ENCODE data around the gene POLRMT.

Gene POLRMT

DNA sequence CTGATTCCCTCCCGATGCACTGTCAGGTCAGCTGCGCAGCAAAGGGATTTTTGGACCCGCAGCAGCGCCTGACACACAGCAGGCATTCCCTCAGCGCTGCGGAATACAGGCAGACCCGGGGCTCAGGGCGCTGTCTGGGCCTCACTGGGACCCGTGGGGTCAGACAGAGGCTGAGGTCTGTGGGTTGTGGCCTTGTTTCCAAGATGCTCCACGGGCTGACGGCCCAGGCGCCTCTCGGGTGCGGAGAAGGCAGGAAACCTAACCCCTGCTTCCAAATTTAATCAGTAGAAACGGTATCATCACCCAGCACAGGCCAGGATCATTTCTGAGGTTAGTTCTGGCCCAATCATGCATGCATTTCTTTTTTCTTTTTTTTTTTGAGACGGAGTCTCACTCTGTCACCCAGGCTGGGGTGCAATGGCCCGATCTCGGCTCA lies 30.4 kb upstream of the POLRMT start:
- FAIRE-seq (no peak), DNase-seq (ENCODE audit: low spot score) (no peak)

DNA sequence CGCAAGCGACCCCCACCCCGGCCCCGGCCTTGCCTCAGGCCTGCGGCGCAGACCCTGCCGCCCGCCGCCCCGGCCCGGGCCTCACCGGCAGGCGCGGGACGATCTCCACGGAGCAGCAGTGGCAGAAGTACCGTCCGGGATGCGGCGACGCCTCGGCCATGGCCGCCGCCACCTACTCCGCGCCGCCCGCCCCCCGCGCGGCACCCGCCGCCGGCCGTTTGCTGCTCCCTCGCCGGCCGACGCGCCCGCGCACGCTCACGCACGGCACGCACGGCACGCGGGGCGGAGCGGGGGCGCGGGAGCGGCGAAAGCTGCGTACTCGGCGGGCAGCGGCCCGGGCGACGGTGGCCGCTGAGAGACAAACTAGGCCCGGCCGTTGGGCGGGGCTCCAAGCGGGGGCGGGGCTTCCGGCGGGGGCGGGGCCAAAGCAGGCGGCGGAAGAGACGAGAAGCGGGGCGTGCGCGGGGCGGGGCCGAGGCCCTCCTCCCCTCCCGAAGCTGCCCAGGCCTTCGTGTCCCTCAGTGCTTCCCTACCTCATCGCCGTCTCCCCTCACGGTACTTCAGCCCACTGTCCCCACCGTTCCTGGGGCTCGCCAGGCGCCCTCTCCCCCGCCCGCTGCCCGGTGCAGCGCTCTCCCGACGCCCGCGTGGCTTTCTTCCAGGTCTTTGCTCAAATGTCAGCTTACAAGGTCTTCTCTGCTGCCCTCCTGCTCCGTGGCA lies 29.8 kb upstream of the POLRMT start, which contains the start of gene RNF126:
Gene RNF126 (minus strand): TSS at position 253 of the 720 bp plus-strand sequence. CDS start 93 bp downstream, at position 160.
- DNase-seq (ENCODE audit: low spot score) (peak; percentile 79), FAIRE-seq (no peak)

DNA sequence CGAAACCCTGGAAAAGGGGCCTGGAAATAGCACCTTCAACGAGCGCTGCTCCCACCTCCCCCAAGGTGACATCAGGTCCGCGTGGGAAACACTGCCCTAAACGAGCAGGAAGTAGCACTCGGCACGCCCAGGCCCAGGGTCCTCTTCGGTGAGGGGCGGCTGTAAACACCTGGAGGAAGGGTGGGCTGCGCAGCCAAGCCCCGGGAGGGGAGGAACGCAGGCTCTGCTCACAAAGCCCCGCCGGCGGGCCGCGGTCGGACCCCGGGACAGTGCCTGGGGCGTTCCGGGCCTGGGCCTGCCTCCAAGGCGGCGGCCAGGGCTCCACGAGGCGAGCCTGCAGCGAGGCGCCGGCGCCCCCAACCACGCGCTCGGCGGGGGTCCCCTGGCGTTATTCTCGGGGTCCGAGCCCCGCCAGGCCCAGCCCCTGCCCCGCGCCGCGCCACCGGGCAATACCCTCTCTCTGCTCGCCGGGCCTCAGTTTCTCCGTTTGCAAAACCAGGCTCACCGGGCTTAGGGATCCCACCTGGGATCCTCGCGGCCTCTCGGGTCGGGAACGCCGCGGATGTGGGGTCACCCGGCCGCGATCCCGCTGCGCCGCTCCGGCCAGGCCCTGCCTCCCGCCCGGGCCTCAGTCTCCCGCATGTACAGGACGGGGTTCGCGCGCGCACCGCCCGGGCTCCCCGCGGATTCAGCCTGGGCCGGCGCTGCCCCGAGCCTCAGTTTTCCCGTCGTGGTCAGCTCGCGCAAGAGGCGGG lies 29.0 kb upstream of the POLRMT start:
- FAIRE-seq: no peak
- DNase-seq (ENCODE audit: low spot score): peak; percentile 51

DNA sequence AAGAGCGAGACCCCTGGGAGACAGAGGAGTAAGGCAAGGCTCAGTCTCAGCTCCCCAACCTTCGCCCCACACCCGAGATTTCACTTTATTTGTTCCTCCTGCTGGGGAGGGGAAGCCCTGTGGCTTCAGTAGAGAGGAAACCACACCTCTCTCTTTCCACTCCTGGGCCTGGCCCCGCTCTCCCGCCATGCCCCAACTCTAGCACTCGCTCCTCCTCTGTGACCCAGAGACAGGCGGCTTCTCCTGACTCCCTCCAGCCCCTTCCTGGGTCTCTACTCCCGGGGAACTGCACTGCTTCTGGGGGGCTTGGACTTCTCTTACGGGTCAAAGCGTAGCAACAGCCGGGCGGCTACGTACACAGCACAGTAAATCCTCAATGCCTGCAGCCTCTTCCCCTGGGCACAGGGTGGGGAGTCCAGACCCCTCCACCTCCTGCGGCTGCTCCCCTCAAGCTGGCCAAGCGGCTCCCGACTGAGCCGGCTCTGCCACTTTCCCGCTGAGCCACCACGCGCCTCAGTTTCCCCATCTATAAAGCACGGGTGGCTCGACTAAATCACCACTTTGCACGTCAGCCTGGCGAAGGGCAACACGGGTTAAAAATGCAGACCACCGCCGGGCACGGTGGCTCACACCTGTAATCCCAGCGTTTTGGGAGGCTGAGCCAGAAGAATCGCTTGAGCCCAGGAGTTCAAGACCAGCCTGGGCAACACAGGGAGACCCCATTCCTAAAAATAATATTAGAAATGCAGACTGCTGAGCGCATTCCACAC lies 28.3 kb upstream of the POLRMT start:
- no peak for DNase-seq (ENCODE audit: low spot score)
- no peak for FAIRE-seq

DNA sequence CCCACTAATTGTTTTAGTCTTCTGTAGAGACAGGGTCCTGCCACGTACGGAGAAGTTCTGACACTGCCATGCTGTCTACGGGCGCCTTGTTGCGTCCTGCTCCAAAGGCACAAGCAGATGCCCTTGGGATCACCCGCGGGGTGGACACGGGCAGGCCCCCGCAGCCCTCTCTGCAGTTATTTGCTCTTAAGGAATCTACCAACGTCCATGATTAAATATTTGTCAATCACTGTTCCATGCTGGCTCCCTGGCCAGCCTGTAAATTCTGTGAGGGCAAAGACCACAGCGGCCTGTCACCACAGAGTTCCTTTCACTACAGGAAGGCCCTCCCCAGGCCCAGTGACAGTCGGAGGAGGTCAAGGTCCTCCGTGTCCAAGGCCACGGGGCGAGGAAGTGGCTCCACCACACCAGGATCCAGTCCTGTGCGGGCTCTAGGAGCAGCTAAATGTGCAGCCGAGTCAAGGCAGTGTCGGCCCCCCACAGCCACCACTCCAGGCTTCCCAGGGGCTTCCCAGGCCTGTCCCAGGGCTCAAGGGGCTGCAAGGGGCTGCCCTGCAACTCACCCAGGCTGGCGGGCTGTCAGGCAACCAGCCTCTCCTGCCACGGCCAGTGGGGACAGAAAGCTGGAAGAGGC lies 27.6 kb upstream of the POLRMT start:
- FAIRE-seq (no peak), DNase-seq (ENCODE audit: low spot score) (peak; percentile 44)

DNA sequence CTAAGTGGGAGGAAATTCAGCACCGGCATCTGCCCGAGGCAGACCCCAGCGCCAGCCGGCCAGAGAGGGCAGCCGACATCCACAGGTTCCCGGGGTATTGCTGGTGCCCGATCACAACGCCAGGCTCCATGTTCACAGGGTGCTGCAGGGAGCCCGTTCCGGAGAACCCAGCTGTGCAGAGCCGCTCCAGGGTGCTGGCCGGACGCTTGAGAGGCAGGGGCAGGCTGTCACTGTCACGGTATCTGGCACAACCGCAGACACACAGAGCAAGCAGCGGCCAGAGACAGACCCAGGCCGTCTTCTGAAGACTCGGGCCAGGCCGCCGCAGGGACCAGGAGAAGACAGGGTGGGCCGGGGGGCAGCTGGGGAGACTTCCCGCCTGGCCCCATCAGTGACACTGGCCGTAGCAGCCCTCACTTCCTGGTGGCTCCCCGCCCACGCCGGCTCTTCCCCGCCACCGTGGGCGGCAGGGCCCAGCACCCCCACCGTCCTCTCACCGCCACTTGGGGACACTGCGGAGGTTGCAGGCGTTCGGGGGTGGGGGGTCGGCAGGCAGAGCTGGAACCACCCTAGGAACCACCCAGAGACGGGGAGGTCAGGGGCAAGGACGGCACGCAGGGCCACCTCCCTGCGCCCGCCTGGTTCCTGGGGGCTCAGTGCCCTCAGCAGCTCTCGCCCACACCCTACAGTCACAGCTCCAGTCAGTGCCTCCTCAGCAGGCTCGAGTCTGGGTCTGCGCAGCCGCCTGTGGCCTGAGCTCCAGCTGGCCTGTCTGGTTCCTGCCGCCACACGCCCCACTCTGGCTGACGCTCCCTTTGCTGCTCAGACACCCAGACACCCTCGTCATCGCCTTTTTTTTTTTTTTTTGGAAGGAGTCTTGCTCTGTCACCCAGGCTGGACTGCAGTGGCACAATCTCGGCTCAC lies 25.8 kb upstream of the POLRMT start:
- DNase-seq (ENCODE audit: low spot score): no peak
- FAIRE-seq: no peak

DNA sequence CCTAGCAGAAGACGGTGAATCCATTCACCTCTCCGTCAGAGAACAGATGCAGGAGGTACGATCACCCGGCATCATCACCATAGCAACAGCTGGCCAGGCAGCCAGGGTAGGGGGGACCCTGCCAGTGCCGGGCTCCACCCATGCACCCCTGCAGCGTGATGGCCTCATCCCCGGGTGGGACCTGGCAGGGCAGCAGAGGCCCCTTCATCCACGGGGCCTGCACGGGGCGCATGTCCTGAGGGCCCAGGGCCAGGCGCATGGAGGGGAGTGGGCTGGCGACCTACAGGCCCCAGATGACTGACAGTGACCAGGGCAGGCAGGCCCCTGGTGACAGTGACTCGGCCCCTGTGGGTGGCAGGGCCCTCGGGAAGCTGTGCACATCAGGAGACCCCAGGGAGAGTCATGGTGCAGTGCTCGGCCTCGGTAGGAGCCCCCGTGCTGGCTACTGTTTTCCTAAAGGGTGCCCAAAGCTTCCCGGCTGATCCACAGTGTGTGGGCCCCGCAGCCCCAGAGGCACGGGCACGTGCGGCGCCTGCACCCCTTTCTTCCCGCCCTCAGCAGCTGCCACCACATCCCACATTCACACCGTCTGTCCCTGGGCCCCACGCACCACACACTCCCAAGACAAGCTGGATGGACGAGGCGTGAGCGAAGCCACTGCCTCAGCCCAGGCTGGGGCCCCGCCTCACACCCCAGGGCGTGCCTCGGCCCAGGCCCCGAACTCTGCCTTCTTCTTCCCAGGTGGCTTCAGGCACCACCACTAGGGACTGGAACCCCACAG lies 24.9 kb upstream of the POLRMT start:
- FAIRE-seq: no peak
- DNase-seq (ENCODE audit: low spot score): no peak

DNA sequence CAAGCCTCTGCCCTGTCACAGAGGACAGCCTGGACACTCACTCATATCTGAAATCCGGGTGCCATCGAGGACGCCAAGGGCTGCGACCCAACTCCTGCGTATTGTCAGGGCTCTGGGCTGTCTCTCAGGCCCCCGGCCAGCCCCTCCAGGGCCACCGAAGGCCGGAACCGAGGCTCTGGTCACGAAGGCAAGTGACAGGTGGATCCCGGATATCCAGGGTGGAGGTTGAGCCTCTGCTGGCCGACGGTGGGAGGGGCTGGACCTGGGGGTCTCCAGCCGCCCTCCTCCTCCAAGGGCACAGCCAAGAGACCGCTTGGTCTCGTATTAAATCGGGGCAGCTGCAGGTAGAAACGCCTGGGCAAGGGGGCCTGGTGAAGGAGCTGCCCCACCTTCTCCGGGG lies 24.3 kb upstream of the POLRMT start:
- DNase-seq (ENCODE audit: low spot score): no peak

DNA sequence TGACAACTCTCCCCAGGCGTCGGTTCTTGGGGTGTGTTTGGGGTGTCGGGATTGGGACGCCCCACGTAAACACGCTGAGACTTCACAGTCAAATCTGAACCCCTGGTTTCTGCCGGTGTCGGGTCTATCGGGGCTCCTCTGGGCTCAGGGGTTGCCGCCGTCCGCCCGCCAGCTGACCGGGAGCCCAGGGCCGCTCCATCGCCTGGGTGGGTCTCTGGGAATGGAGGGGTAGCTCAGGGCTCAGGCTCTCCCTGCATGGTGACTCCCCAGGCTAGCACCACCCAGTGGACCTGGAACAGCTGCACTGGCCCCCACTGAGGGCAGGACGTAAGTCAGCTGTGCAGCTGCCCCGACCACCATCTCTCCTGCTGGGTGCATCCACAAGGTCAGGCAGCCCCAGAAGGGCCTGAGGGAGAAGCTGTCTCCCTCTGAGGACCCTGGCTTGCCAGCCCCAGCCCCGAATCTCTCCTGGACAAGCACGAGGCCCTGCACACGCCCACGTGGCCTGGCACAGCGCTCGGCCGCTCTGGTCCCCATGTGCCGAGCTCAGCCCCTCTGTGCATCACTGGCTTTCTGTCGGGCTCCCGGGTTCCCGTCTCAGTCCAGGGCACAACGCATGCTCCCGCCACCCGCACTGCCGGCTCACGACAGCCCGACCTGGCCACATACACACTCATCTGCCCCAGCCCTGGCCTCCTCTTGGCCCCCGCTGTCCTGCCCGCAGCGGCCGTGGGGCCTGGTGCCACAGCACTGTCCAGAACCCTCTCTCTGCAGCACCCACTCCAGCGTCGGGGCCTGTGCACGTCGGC lies 23.6 kb upstream of the POLRMT start:
- DNase-seq (ENCODE audit: low spot score) (no peak), FAIRE-seq (no peak)

More for the DNA sequence above, 24.3 kb upstream of the POLRMT start:
- no peak for FAIRE-seq

DNA sequence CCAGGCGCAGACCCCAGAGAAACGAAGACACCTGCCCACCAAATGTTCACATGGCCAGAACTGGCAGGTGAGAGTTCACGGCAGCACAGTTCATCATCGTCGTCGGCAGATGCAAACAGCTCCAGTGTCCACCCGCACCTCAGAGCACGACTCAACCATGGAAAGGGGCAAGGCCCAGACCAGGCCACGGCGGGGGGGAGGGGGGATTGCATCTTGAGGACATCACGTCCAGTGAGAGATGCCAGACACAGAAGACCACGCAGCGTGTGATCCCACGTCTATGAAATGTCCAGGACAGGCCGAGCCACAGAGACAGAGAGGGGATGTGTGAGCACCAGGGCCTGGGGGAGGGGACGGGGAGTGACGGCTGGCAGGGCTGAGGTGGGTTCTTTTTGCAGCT lies 22.4 kb upstream of the POLRMT start:
- DNase-seq (ENCODE audit: low spot score): no peak
- no peak for FAIRE-seq

DNA sequence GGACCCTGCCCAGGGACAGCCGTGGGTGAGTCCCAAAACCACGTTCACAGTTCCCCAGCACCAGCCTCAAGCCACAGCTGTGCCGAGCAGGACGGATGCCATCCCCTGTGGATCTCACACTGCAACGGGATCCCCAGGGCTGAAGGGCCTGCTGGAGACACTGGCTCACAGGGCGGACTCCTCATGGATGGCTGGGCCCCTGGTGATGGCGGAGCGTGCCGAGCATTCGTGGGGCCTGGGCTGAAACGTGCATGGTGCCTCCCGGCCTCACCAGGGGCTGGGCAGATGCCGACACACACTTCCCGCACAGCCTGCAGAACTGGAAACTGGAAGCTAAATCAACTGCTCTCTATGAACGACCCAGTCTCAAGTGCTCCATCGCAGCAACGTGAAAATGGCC lies 20.1 kb upstream of the POLRMT start:
- FAIRE-seq: no peak
- DNase-seq (ENCODE audit: low spot score): no peak

DNA sequence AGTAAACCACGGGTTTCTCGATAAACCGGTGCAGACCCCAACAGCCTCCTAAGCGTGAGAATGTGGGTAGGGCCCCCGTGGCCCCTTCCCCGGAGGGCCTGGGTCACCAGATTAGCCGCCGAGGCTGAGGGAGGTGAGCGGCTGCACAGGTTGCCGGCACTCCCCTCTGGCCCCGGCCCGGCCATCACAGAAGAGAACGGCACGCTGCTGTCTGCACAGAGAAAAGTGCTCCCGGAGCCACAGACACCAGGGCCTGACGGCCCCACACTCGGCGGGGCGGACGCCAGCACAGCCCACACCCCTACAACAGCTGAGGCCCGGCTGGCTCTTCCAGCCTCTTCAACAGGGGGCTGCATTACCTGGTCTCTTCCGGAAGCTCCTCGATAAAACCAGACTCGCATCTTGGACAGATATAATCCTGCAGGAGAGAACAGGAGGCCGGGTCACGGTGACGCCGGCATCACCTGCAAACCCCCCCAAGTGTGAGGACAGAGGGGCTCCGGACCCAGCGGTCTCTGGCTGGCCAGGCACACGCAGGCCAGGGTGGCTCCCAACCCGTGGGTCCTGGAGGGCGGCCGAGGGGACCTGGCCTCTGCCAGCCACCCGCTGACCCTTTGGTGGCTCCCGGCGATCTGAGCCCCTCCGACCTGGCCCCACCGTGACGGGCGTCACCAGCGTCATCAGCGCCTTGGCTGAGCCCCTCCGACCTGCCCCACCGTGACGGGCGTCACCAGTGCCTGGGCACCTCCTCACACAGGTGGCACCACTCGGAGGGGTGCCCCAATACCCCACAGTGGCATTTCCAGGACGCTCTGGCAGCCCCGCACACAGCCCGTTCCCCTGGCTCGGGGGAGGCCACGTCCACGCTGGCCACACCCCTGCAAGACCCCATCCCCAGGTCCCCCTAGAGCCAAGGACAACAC lies 19.4 kb upstream of the POLRMT start:
- DNase-seq (ENCODE audit: low spot score) (no peak), FAIRE-seq (no peak)

DNA sequence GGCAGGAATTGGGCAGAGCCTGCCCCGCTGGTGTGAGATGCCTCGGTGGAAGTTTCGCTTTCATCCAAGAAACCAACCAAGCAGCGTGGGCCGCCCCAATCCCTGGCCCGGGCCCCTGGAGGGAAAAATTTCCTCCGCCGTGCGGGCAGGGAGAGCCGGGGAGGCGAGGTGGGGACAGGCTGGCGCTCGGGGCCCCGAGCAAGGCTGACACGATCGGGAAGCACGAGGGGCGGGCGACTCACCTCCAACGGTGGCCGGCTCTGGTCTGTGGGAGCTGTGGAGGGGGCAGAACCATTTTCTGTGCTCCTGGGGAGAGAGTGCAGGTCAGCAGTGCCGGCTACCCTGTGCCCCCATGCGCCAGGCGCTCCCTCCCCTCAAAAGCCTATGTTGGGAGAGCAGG lies 18.7 kb upstream of the POLRMT start:
- no peak for FAIRE-seq
- no peak for DNase-seq (ENCODE audit: low spot score)

DNA sequence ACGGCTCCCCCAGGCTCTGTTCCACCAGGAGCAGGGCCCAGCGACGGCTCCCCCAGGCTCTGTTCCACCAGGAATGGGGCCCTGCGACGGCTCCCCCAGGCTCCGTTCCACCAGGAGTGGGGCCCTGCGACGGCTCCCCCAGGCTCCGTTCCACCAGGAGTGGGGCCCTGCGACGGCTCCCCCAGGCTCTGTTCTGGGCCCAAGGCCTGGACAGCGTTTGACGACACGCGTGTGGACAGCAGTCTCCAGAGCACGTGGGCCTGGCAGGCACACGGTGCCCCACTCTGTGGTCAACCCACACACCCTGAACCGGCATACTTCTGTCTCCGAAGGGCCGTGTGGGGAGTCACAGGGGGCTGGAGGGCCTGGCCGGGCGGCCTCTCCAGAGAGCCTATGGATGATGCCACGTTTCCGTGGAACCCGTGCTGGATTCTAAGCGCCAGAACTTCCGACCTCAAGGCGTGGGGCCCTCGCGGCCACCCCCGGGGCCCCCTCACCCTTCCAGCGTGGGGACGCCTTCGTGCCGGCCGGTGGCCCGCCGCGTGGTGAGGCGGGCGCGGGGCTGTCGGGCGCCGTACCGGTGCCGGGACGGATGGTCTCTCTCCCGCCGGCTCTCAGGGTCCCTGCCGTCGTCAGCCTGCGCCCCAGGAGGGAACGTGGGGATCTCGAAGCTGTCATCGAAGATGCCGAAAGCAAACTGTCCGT lies 17.9 kb upstream of the POLRMT start:
- DNase-seq (ENCODE audit: low spot score) (no peak), FAIRE-seq (no peak)

DNA sequence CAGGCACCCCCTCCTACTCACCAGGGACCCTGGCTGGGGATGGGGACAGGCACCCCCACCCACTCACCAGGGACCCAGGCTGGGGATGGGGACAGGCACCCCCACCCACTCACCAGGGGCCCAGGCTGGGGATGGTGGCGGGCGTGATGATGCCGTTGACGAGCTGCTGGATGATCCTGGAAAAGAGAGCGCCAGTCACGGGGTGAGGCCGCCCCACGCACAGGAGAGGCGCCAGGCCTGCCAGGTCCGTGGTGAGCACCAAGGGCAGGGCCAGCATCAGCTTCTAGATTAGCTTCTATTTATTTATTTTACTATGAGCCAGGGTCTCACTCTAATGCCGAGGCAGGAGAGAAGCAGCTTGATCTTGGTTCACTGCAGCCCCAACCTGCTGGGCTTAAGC lies 16.8 kb upstream of the POLRMT start:
- DNase-seq (ENCODE audit: low spot score) (no peak), FAIRE-seq (no peak)

DNA sequence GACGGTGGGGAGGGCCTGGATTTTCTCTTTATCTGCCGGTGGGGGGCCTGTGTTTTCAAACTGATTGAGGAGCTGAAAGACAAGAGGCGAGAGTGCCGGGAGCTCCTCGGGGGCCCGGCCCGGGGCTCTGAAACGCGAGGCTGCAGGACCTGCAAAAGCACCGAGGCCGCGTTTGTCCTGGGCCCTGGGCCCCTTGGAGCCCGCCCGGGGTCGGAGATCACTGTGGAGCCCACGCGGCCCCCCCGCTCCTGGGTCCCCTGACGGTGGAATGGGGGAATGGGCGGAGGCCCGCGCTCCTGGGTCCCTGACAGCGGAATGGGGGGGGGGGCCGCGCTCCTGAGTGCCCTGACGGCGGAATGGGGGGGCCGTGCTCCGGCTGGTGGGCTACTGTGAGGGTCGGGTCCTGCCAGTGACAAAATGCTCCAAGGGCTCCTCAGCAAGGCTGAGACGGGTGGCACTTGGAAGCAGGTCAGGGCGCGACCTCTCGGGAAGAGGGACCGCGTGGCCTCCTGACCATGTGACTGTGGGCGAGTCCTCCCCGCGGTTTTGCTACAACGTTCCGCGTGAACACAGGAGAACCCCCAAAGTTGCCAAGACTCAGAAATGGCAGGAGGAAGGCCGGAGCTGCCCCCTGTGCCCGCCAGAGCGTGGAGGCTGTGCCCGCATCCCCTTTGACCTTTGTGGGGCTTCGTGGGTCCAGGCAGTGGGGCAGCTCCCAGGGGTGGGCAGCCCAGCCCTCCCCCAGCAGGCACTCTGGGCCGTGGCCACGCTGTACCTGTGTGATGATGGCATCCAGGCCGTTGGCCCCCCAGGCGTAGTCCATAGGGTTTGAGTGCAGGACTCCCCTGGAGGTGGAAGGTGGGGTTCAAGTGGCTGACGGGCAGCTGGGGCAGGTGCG lies 15.8 kb upstream of the POLRMT start:
- DNase-seq (ENCODE audit: low spot score): no peak
- FAIRE-seq: no peak
